HL-60/S4 treated with retinoic acid at 250 ng/mL for 4 days and 3 days (cell line): ENCODE data around the gene HNRNPCL1.
"Not testable (repeated sequence)": the region's sequence is repeated elsewhere in the genome, so short reads cannot be mapped to it uniquely, and the experiment has no call there.

Experiments used
- in situ Hi-C: fragments of 300-500 bp; cut with MboI; formaldehyde crosslinking; loops from 2 replicates; pipeline ENCODE4 v1.7.0; 2022; ENCODE audit warnings: low sequenced_read_pairs

The HNRNPCL1 gene

DNA sequence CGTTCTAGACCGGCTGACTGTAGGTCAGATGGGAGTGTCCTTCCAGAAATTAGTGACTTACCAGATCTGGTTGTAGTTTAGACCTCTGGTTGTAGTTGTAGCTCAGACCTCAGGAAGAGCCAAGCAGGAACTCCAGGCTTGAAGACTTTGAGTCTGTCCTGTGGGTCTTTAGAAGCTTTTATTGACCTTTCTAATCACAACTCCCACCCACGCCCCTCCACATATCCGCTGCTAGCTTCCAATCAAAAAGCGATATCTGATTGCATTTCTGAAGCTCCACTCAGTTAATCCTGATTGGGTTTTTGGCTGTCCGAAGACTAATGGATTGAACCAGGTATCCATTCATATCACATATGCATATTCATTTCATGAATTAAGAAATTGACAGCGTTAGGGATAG lies at the start of gene HNRNPCL1:
TSS of gene HNRNPCL1 (minus strand) at position 101 of the 400 bp plus-strand sequence. CDS start 431 bp downstream, outside the sequence.
- in situ Hi-C loops: not testable (repeated sequence)

DNA sequence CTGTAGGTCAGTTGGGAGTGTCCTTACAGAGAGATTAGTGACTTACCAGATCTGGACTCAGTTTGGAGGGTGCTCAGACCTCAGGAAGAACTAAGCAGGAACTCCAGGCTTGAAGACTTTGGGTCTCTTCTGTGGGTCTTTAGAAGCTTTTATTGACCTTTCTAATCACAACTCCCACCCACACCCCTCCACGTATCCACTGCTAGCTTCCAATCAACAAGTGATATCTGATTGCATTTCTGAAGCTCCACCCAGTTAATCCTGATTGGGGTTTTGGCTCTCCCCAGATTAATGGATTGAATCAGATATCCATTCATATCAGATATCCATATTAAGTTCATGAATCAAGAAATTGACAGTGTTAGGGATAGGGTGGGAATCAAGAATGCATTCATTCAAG lies 49.6 kb upstream of the HNRNPCL1 start, which contains the start of gene PRAMEF10:
TSS of gene PRAMEF10 (minus strand) at position 101 of the 400 bp plus-strand sequence. CDS start 2,423 bp downstream, outside the sequence.
- in situ Hi-C loops: not testable (repeated sequence)

DNA sequence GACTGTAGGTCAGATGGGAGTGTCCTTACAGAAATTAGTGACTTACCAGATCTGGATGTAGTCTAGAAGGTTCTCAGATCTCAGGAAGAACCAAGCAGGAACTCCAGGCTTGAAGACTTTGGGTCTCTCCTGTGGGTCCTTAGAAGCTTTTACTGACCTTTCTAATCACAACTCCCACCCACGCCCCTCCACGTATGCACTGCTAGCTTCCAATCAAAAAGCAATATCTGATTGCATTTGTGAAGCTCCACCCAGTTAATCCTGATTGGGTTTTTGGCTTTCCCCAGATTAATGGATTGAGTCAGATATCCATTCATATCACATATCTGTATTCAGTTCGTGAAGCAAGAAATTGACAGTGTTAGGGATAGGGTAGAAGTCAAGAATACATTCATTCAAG lies 37.6 kb upstream of the HNRNPCL1 start, which contains the start of gene PRAMEF4:
TSS of gene PRAMEF4 (minus strand) at position 101 of the 400 bp plus-strand sequence. CDS start 2,807 bp downstream, outside the sequence.
- in situ Hi-C loops: not testable (repeated sequence)

DNA sequence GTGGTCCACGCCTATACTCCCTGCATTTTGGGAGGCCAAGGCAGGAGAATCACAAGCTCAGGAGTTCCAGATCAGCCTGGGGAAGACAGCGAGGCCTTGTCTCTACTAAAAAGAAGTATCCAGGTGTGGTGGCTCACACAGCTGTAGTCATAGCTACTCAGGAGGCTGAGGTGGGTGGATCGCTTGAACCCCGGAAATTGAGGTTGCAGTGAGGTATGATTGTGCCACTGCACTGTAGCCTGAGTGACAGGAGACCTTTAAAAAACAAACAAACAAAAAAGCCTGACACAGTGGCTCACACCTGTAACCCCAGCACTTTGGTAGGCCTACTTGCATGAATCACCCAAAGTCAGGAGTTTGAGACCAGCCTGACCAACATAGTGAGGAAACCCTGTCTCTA lies 29.9 kb upstream of the HNRNPCL1 start:
- in situ Hi-C loops: not testable (repeated sequence)

DNA sequence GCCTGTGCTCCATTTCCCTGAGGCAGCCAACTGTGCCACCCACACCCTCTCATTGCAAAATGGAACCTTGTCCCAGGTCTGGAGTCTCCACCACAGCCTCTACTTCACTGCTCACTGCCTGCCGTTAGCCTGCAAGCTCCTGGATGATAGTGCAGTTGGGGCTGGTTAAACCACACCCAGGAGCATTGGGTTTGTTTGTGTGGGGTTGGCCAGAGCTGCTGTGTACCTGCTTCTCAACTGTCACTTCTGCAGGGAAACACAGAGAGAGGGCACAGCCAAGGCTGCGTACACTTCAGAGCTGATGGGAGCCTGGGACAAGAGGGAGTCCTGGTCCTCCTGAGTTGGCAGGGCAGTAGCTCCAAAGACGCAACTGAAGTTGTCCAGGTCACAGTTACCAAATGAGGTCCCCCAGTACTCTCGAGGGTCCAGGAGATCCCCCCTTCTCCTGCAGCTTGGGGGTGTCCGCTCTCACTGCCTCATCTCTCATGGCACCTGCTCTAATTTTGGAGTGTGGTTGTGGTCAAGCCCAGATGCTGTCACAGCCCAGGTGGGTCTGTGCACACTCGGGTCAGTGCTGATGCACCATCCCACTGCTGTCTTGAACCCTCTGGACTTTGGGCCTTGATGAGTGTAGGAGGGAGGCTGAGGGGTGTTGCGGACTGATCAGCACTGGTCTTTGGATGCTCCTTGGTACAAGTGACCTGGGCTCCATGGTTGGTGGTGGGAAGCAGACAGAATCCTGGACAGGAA lies 14.8 kb upstream of the HNRNPCL1 start:
- in situ Hi-C loops: not testable (repeated sequence)

DNA sequence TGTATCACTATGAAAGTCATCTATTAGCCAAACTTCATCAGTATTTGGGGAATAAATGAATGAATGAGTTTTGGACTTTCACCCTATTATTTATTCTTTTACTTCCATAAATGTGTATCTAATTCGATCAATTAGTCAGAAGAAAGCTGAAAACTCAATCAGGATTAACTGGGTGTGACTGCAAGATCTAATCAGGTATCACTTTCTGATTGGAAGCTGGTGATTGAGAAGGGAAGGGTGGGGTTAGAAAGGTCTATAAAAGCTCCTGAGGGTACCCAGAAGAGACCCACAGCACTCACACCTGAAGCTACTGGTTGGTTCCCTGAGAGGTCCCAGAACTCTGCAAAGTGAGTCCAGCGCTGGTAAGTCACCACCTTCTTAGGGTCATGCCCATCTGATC lies 8.3 kb upstream of the HNRNPCL1 start, which contains the start of gene PRAMEF2:
TSS of gene PRAMEF2 (plus strand) at position 301 of the 400 bp plus-strand sequence. CDS start 1,924 bp downstream, outside the sequence.
- in situ Hi-C loops: not testable (repeated sequence)

DNA sequence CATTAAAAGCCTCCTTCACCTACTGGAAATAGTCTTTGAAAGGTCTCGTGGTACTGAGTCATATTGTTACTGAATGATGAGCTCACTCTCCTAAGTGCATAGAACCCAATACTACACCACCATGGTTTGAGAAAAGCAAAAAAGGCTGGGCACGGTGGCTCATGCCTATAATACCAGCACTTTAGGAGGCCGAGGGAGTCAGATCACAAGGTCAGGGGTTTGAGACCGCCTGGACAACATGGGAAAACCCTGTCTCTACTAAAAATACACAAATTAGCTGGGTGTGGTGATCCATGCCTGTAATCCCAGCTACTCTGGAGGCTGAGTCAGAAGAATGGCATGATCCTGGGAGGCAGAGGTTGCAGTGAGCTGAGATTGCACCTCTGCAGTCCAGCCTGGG lies 3.3 kb upstream of the HNRNPCL1 start:
- in situ Hi-C loops: no loop called here

DNA sequence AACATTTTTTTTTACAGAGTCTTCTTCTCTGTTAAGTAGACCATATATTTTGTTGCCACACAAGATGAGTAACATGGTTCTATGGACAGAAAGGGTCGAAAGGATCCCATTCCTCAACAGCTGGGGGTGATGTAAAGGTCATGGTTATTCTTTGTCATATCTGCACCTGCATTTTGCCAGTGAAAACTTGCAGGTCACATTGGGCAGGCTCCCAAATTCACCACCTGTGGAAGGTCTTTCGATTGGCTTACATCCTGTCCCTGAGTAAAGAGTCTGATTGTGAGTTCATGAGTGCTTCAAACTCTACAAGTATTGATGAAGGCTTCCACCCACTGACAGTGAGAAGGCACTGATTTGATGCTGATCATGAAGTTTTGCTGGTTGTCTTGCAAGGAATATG lies 15.3 kb downstream of the HNRNPCL1 start:
- in situ Hi-C loops: not testable (repeated sequence)

DNA sequence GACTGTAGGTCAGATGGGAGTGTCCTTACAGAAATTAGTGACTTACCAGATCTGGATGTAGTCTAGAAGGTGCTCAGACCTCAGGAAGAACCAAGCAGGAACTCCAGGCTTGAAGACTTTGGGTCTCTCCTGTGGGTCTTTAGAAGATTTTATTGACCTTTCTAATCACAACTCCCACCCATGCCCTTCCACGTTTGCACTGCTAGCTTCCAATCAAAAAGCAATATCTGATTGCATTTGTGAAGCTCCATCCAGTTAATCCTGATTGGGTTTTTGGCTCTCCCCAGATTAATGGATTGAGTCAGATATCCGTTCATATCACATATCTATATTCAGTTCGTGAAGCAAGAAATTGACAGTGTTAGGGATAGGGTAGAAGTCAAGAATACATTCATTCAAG lies 17.2 kb downstream of the HNRNPCL1 start, which contains the start of gene PRAMEF11:
TSS of gene PRAMEF11 (minus strand) at position 101 of the 400 bp plus-strand sequence. CDS start 2,621 bp downstream, outside the sequence.
- in situ Hi-C loops: not testable (repeated sequence)

DNA sequence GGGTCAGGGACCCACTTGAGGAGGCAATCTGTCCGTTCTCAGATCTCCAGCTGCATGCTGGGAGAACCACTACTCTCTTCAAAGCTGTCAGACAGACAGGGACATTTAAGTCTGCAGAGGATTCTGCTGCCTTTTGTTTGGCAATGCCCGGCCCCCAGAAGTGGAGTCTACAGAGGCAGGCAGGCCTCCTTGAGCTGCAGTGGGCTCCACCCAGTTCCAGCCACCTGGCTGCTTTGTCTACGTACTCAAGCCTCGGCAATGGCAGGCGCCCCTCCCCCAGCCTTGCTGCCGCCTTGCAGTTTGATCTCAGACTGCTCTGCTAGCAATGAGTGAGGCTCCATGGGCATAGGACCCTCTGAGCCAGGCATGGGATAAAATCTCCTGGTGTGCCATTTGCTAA lies 29.5 kb downstream of the HNRNPCL1 start:
- in situ Hi-C loops: not testable (repeated sequence)

DNA sequence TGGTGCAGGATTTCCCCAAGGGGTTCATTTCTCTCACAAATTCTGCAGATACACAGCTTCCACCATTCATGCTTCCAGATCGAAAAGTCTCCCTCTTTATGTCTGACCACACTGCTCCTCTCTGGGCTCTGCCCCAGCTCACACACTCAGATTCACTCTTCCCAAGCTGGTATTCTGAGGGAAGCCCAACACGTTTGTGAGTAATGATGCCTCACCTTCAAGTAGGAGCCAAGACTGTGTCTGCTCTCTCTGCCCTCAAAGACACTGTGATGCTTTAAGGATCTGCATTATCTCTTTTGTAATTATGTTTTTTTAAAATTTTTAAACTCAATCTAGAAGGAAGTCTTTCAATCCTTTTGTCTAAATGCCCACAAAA lies 37.1 kb downstream of the HNRNPCL1 start:
- in situ Hi-C loops: no loop called here

DNA sequence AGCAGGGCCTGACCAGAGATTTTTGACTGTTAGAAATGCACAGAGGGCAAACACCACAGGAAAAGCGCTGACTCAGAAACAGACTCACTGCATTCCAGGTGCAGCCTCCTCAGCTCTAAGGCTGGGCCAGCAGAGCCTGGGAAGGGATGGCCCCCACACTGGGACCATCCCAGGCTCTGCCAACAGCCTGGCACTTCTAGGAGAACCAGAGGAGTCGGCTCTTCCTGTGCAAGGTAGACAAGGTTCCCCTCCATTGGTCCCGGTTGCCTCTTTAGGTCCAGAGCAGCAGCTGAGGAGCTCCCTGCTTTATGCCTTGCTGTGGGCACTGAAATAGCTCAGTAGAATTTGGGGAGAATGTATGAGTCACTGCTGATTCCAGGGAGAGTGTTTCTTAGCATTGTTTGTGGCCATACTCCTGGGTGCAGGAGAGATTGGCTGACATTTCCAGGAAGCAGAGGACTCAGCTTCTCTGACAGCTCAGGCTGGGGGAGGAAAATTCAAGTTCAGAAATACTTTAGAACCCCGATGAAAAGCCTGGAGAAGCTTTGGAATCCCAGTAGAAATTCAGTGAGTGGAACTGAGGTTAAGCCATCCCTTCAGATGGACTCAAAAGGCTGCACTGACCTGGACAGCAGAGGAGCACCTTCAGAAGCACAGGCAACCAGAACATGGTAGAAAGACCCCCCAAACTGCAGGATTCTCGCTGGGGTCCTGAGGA lies 37.7 kb downstream of the HNRNPCL1 start:
- in situ Hi-C loops: no loop called here

DNA sequence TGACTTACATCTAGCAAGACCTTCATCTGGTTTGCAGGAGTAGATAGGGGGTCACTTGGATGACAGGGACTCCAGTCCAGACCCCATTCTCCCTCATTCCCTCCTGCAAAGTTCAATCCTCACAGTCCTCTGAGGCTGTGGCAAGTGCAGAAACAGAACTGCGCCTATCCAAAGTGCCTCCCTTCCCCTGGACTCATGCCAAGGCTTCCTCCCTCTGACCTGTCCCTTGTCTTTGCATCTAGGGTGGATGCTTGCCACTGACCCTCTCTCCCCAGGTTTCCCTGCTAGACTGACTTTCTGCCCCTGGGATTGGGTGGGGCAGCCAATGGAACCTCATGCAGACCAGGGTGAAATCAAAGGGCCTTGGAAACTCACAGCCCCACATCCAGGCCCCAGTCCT lies 38.6 kb downstream of the HNRNPCL1 start:
- in situ Hi-C loops: no loop called here

DNA sequence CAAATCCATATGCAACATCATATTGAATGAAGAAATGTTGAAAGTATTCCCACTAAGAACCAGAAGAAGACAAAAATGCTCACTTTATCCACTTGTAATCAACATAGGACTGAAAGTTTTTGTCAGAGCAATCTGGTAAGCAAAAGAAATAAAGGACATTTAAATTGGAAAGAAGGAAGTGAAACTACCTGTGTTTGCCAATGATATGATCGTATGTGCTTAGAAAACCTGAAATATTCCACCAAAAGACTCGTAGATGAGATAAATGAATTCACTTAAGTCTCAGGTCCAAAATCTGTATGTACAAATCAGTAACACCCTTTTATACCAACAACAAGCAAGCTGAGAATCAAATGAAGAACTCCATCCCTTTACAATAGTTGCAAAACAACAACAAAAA lies 48.8 kb downstream of the HNRNPCL1 start:
- in situ Hi-C loops: no loop called here

DNA sequence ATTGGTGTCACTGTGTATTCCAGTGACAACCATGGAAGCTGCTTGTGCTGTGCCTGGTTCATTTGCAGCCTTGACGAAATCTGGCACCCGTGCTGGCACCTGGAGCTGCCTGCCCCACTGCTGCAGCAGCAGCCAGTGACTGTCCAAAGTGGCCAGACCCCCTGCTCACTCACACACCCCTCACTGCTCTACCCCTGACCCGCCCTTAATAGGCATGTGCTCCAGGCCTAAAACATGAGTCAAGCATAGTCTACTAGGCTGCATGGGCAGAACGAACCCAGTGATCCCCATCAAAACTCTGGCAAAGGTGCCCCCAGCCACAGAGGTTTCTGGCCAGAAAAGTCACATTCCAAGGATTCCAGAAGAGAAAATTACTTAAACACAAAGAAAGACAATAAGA lies 49.6 kb downstream of the HNRNPCL1 start:
- in situ Hi-C loops: no loop called here
